GM18868 (cell line): Measurements from ENCODE around the gene CDH3.

Source experiments
- ATAC-seq: cut with Tn5 transposase; IDR thresholded peaks from one replicate; pipeline ENCODE4 v1.9.1; 2021; ENCODE audit warnings: mild to moderate bottlenecking, moderate library complexity; ENCODE audit not compliant: unreplicated experiment

CDH3 gene

GRCh38 chr16:68644715-68645493, at the start of gene CDH3:
Gene CDH3, plus strand, starts transcription at chr16:68645310. Its CDS starts 70 bp downstream, at chr16:68645380.
- no peak for ATAC-seq

GRCh38 chr16:68596266-68596665, 48.8 kb upstream of the CDH3 start:
- no peak for ATAC-seq

- ATAC-seq = no peak
Measured at GRCh38 chr16:68599586-68599985, 45.5 kb upstream of the CDH3 start.

- ATAC-seq = no peak
Measured at GRCh38 chr16:68605746-68606145, 39.4 kb upstream of the CDH3 start.

GRCh38 chr16:68607443-68607842, 37.7 kb upstream of the CDH3 start:
- no peak for ATAC-seq

GRCh38 chr16:68608330-68608729, 36.8 kb upstream of the CDH3 start:
- no peak for ATAC-seq

GRCh38 chr16:68612996-68613395, 32.1 kb upstream of the CDH3 start:
- no peak for ATAC-seq

- ATAC-seq = no peak
Measured at GRCh38 chr16:68617734-68618133, 27.4 kb upstream of the CDH3 start.

GRCh38 chr16:68626557-68626956, 18.6 kb upstream of the CDH3 start:
- ATAC-seq = no peak

GRCh38 chr16:68627951-68628425, 17.1 kb upstream of the CDH3 start:
- no peak for ATAC-seq

- ATAC-seq = no peak
Measured at GRCh38 chr16:68629351-68629910, 15.7 kb upstream of the CDH3 start.

- no peak for ATAC-seq
Measured at GRCh38 chr16:68636064-68636560, 9.0 kb upstream of the CDH3 start.

- no peak for ATAC-seq
Measured at GRCh38 chr16:68636818-68637217, 8.3 kb upstream of the CDH3 start.

GRCh38 chr16:68640972-68641371, 4.1 kb upstream of the CDH3 start:
- ATAC-seq = no peak

GRCh38 chr16:68642047-68642435, 3.1 kb upstream of the CDH3 start:
- ATAC-seq = no peak

GRCh38 chr16:68642436-68643101, 2.5 kb upstream of the CDH3 start:
- no peak for ATAC-seq

GRCh38 chr16:68643227-68643626, 1.9 kb upstream of the CDH3 start:
- ATAC-seq = no peak

- no peak for ATAC-seq
Measured at GRCh38 chr16:68643847-68644246, 1.3 kb upstream of the CDH3 start.

- no peak for ATAC-seq
Measured at GRCh38 chr16:68644296-68644695, 814 bp upstream of the CDH3 start.

- ATAC-seq = no peak
Measured at GRCh38 chr16:68645494-68646388, 631 bp downstream of the CDH3 start.
